ENCODE data around the gene ARHGAP8. TPM values are rescaled to one million over a fixed set of nuclear protein-coding genes. Genes with fewer than 3 reads are reported as not detected.

ARHGAP8 gene
- total and polyA plus RNA-seq, 2 of the 13 experiments (the other 11 are each of a cell fraction or from before 2014, with no cell fraction given), result 0.07 TPM; not detected in 1

DNA sequence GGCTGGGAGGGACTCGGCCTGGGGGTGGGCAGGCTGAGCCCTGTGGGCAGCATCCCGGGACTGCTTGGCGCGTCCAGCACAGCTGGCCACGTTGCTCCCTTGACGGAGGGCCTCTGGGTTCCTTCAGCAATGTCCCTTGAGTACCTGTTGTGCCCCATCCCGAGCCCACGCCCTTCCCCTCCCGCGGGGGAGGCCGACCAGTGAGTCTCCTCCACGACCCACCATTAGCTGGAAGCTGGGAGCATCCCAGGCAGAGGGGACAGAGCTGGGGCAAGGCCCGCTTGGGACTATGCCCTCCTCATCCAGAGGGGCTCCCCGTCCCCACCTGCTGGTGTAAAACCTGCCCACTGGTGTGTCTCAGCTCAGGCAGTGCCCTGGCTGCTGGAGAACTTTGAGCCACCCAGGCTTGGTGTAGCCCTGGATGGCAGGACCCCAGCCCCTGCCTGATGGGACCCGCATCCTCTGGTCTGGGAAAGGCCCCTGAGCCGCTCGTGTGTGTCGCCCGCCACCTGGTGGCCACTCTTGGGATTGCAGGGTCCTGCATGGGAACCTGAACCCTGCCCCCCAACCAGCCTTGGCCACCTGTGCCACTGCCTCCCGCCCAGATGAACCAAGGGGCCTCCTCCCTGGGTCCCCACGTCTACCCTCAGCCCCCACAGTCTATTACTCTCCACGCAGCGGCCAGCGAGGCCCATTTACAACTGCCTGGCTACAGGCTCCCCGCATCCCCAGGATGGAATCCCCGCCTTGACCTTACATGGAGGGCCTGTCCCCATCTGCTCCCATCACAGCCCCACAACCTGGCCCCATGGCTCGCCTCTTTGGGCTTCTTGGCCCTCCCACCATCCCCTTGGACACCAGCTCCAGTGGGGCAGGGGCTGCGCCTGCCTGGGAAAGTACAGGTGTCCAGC lies 16.6 kb upstream of the ARHGAP8 start (continued):
- TF ChIP-seq NR1H2 (CRISPR knock-in tag; IDR thresholded peaks at IDR 0.05; ENCODE audit: borderline replicate concordance, low read depth) (no peak), BRCA1 (CRISPR knock-in tag; IDR thresholded peaks at IDR 0.05) (no peak), RBM22 (optimal IDR thresholded peaks at IDR 0.05; ENCODE audit: low read length) (peak; percentile 88), ZNF253 (CRISPR knock-in tag; IDR thresholded peaks at IDR 0.05; ENCODE audit: borderline replicate concordance) (no peak), KMT2A (CRISPR knock-in tag; IDR thresholded peaks at IDR 0.05) (no peak), SP4 (CRISPR knock-in tag; IDR thresholded peaks at IDR 0.05) (no peak), HOXA3 (CRISPR knock-in tag; IDR thresholded peaks at IDR 0.05) (no peak; the same call in 1 of the 2 replicates), FOXA3 (CRISPR knock-in tag; IDR thresholded peaks at IDR 0.05) (no peak), ZNF296 (CRISPR knock-in tag; conservative IDR thresholded peaks at IDR 0.05) (no peak), ZSCAN20 (CRISPR knock-in tag; IDR thresholded peaks at IDR 0.05; ENCODE audit: borderline replicate concordance) (no peak), ZNF761 (CRISPR knock-in tag; conservative IDR thresholded peaks at IDR 0.05) (no peak), ZNF235 (CRISPR knock-in tag; IDR thresholded peaks at IDR 0.05; ENCODE audit: borderline replicate concordance) (no peak), ZBTB7B (CRISPR knock-in tag; IDR thresholded peaks at IDR 0.05) (no peak), CREM (IDR thresholded peaks at IDR 0.05) (no peak), CREM (CRISPR knock-in tag; IDR thresholded peaks at IDR 0.05) (no peak), HNRNPUL1 (IDR thresholded peaks at IDR 0.05; ENCODE audit: low read depth, low read length) (no peak)
- TF ChIP-seq, protein P1, sequence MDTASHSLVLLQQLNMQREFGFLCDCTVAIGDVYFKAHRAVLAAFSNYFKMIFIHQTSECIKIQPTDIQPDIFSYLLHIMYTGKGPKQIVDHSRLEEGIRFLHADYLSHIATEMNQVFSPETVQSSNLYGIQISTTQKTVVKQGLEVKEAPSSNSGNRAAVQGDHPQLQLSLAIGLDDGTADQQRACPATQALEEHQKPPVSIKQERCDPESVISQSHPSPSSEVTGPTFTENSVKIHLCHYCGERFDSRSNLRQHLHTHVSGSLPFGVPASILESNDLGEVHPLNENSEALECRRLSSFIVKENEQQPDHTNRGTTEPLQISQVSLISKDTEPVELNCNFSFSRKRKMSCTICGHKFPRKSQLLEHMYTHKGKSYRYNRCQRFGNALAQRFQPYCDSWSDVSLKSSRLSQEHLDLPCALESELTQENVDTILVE (CRISPR knock-in tag; IDR thresholded peaks at IDR 0.05), result no peak
- TF ChIP-seq, protein P2, sequence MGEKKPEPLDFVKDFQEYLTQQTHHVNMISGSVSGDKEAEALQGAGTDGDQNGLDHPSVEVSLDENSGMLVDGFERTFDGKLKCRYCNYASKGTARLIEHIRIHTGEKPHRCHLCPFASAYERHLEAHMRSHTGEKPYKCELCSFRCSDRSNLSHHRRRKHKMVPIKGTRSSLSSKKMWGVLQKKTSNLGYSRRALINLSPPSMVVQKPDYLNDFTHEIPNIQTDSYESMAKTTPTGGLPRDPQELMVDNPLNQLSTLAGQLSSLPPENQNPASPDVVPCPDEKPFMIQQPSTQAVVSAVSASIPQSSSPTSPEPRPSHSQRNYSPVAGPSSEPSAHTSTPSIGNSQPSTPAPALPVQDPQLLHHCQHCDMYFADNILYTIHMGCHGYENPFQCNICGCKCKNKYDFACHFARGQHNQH (CRISPR knock-in tag; IDR thresholded peaks at IDR 0.05), result no peak
- TF ChIP-seq, protein P3, sequence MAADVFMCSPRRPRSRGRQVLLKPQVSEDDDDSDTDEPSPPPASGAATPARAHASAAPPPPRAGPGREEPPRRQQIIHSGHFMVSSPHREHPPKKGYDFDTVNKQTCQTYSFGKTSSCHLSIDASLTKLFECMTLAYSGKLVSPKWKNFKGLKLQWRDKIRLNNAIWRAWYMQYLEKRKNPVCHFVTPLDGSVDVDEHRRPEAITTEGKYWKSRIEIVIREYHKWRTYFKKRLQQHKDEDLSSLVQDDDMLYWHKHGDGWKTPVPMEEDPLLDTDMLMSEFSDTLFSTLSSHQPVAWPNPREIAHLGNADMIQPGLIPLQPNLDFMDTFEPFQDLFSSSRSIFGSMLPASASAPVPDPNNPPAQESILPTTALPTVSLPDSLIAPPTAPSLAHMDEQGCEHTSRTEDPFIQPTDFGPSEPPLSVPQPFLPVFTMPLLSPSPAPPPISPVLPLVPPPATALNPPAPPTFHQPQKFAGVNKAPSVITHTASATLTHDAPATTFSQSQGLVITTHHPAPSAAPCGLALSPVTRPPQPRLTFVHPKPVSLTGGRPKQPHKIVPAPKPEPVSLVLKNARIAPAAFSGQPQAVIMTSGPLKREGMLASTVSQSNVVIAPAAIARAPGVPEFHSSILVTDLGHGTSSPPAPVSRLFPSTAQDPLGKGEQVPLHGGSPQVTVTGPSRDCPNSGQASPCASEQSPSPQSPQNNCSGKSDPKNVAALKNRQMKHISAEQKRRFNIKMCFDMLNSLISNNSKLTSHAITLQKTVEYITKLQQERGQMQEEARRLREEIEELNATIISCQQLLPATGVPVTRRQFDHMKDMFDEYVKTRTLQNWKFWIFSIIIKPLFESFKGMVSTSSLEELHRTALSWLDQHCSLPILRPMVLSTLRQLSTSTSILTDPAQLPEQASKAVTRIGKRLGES (CRISPR knock-in tag; IDR thresholded peaks at IDR 0.05; ENCODE audit: borderline replicate concordance), result no peak
- TF ChIP-seq, protein P4, sequence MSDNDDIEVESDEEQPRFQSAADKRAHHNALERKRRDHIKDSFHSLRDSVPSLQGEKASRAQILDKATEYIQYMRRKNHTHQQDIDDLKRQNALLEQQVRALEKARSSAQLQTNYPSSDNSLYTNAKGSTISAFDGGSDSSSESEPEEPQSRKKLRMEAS (IDR thresholded peaks at IDR 0.05), result no peak
- TF ChIP-seq, protein P5, sequence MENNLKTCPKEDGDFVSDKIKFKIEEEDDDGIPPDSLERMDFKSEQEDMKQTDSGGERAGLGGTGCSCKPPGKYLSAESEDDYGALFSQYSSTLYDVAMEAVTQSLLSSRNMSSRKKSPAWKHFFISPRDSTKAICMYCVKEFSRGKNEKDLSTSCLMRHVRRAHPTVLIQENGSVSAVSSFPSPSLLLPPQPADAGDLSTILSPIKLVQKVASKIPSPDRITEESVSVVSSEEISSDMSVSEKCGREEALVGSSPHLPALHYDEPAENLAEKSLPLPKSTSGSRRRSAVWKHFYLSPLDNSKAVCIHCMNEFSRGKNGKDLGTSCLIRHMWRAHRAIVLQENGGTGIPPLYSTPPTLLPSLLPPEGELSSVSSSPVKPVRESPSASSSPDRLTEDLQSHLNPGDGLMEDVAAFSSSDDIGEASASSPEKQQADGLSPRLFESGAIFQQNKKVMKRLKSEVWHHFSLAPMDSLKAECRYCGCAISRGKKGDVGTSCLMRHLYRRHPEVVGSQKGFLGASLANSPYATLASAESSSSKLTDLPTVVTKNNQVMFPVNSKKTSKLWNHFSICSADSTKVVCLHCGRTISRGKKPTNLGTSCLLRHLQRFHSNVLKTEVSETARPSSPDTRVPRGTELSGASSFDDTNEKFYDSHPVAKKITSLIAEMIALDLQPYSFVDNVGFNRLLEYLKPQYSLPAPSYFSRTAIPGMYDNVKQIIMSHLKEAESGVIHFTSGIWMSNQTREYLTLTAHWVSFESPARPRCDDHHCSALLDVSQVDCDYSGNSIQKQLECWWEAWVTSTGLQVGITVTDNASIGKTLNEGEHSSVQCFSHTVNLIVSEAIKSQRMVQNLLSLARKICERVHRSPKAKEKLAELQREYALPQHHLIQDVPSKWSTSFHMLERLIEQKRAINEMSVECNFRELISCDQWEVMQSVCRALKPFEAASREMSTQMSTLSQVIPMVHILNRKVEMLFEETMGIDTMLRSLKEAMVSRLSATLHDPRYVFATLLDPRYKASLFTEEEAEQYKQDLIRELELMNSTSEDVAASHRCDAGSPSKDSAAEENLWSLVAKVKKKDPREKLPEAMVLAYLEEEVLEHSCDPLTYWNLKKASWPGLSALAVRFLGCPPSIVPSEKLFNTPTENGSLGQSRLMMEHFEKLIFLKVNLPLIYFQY (CRISPR knock-in tag; IDR thresholded peaks at IDR 0.05; ENCODE audit: borderline replicate concordance), result no peak
